NT2/D1 (cell line): ENCODE results near the gene NRXN3.
"Not testable (repeated sequence)": the region's sequence is repeated elsewhere in the genome, so short reads cannot be mapped to it uniquely, and the experiment has no call there.

Experiments
- DNase-seq: peaks from one replicate; pipeline ENCODE4 v3.0.0-alpha.2; 2011; ENCODE audit warnings: low read depth, low spot score
- H3K27me3 ChIP-seq: 2 replicates; pipeline ENCODE4 v1.6.0; 2011; ENCODE audit warnings: mild to moderate bottlenecking; ENCODE audit not compliant: insufficient read length, insufficient read depth
- H3K36me3 ChIP-seq: 2 replicates; pipeline ENCODE4 v1.6.1; 2011; ENCODE audit warnings: mild to moderate bottlenecking, low read length, mixed read lengths; ENCODE audit not compliant: insufficient read depth, insufficient read length
- H3K4me1 ChIP-seq: 2 replicates; pipeline ENCODE4 v1.5.1; 2011; ENCODE audit not compliant: insufficient read depth, insufficient read length
- H3K4me3 ChIP-seq: 2 replicates; pipeline ENCODE4 v1.5.1; 2011; ENCODE audit warnings: low read depth; ENCODE audit not compliant: insufficient read length
- H3K9ac ChIP-seq: 2 replicates; pipeline ENCODE4 v1.6.0; 2011; ENCODE audit warnings: low read depth; ENCODE audit not compliant: insufficient read length
- H3K9me3 ChIP-seq: 2 replicates; pipeline ENCODE4 v1.5.1; 2011; ENCODE audit warnings: mild to moderate bottlenecking, low read length; ENCODE audit not compliant: insufficient read depth
- SUZ12 ChIP-seq: IDR thresholded peaks from 2 replicates; pipeline ENCODE4 v1.6.1; 2011; ENCODE audit not compliant: insufficient read length, insufficient read depth; ENCODE audit errors: extremely low read depth
- YY1 ChIP-seq: IDR thresholded peaks from 2 replicates; pipeline ENCODE4 v1.6.1; 2011; ENCODE audit not compliant: insufficient read length, insufficient read depth
- ZNF274 ChIP-seq: IDR thresholded peaks from 2 replicates; pipeline ENCODE4 v1.6.1; 2011; ENCODE audit warnings: mild to moderate bottlenecking, low read depth, low read length

The NRXN3 gene

DNA sequence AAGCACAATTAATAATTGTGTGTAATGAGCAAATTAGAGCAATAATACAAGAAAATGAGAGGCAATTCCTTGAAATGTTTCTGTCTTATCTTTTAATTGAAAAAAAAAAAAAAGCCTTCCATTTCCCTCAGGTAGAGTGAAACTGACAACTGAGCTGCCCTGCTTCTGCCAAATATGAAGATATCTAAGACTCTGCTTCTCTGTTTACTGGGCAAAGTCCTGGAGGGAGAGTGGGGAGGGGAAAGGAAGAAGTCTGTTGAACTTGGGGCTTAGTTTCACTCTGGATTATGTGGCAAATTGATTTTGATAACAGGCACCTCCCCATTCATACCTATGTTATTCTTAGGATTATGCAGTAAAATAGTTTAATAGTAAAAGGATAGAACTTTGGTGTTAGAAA is 364.9 kb downstream of the NRXN3 start:
- no peaks in the 10 kb centered on the region for H3K27me3 ChIP-seq
- no peaks in the 10 kb centered on the region for H3K4me1 ChIP-seq
- H3K9ac ChIP-seq: no peak overlapping the region
- TF ChIP-seq YY1: no peak
- TF ChIP-seq ZNF274: no peak
- no peak for TF ChIP-seq SUZ12
- no peak for DNase-seq
- no peak overlapping the region for H3K4me3 ChIP-seq
- no peaks in the 10 kb centered on the region for H3K9me3 ChIP-seq
- no peaks in the 10 kb centered on the region for H3K36me3 ChIP-seq

DNA sequence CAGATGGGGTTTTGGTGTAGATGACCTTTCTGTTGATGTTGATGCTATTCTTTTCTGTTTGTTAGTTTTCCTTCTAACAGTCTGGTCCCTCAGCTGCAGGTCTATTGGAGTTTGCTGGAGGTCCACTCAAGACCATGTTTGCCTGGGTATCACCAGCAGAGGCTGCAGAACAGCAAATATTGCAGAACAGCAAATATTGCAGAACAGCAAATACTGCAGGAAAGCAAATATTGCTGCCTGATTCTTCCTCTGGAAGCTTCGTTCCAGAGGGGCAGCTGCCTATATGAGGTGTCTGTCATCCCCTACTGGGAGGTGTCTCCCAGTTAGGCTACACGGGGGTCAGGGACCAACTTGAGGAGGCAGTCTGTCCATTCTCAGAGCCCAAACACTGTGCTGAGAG is 371.6 kb downstream of the NRXN3 start:
- not testable (repeated sequence) for H3K27me3 ChIP-seq, DNase-seq, H3K4me1 ChIP-seq, H3K36me3 ChIP-seq, H3K9ac ChIP-seq, H3K4me3 ChIP-seq, H3K9me3 ChIP-seq

DNA sequence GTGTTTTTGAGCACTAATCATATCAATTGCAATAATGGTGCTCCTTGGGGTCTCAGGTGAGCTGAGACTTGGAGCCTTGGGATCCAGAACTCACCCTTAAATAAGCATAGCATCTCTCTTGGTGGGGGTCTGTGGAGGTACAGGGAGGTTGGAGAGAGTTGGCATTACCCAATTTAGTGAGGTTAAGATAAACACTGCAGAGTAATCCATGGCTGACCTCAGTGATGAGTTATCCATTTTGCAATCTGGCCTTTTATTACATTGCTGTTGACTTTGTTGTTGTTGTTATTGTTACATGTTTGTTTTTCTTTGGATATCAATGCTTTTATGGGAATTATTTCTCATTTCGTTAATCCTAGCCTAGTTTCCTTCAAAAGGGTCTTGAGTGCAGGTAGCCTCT is 373.3 kb downstream of the NRXN3 start:
- Histone ChIP-seq H3K27me3 (no peaks in the 10 kb centered on the region), H3K4me3 (no peak overlapping the region), H3K9ac (no peak overlapping the region), H3K36me3 (no peaks in the 10 kb centered on the region), H3K4me1 (no peaks in the 10 kb centered on the region), H3K9me3 (no peaks in the 10 kb centered on the region)
- TF ChIP-seq ZNF274 (no peak), SUZ12 (no peak), YY1 (no peak)
- no peak for DNase-seq

DNA sequence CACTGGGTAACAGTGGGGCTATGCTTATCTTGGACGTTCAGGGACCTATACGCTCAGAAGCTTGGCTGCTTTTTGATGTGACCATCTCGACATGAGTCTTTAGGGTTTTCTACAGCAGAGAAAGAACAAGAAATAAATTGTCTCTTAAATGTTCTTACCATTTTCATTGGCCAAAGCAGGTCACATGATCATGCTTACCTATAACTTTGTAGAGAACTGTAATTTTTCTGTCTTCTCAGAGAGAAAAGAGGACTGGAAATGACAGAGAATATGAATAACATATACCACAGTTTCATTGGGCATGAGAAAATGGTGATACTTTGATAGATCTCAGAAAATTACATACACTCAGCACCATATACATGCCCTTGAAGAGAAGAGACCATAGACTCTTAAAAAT is 390.9 kb downstream of the NRXN3 start:
- H3K27me3 ChIP-seq: no peaks in the 10 kb centered on the region
- no peak overlapping the region for H3K9ac ChIP-seq
- no peaks in the 10 kb centered on the region for H3K9me3 ChIP-seq
- no peaks in the 10 kb centered on the region for H3K4me1 ChIP-seq
- no peak for DNase-seq
- no peak for TF ChIP-seq YY1
- TF ChIP-seq ZNF274: no peak
- TF ChIP-seq SUZ12: no peak
- no peak overlapping the region for H3K4me3 ChIP-seq
- no peaks in the 10 kb centered on the region for H3K36me3 ChIP-seq

DNA sequence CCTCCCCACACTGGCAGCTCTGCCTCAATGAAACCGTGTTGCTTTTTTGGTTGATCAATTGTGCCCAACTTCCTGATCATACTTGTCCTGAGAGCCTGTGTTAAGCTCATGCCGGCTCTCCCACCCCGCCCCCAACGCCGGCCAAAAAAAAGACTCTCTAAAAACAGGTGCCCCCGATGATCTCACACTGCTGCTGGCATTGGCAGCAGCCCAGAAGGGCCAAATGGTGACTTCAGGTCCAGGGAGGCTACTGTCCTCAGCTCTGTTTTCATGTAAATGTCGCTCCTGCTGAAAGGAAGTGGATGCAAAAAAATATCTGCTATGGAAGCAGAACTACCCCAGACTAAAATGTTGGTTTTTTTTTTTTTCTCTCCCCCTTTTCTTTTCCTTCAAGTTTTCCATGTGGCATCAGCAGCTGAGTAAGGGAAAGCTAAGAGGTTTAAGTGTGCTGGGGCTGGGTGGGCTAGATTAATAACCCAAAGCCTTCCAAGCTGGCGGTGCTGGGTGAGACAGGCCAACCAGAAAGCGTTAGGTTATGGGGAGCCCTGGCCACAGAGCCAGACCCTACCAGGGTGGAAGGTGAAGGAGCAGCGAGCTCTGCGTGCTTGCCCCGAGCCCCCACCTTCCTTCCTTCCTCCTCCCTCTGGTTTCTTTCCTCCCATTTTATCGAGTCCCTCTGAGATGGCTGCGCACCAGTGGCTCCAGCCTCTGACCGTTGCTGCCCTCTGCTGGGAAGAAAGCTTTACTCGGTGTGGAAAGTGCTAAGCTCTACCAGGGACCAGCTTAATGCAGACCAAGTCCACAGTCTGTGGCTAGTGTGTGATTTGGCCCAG is 396.1 kb downstream of the NRXN3 start:
- Histone ChIP-seq H3K9ac (peak overlapping the region; percentile 64), H3K4me1 (no peaks in the 10 kb centered on the region), H3K4me3 (peak overlapping the region; percentile 24)

DNA sequence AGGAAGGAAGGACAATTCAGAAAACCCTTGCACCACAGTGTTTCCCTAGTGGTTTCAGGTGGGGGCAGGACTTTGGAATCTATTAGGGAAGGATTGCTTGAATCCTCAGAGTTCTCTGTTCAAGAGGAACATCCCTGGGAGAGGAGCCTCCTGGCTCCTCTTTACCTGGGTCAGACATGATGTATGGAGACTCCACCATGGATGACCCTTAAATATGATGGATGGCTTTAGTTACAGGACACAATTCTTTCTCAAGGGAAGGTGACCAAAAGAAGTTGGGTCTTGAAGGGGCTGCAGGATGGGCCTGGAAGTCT is 396.6 kb downstream of the NRXN3 start:
- Histone ChIP-seq H3K36me3 (no peaks in the 10 kb centered on the region), H3K4me1 (no peaks in the 10 kb centered on the region), H3K27me3 (no peaks in the 10 kb centered on the region), H3K4me3 (no peak overlapping the region), H3K9ac (no peak overlapping the region), H3K9me3 (no peaks in the 10 kb centered on the region)
- TF ChIP-seq ZNF274 (no peak), YY1 (no peak), SUZ12 (no peak)
- no peak for DNase-seq

More for the DNA sequence above, 396.1 kb downstream of the NRXN3 start:
- Histone ChIP-seq H3K27me3 (no peaks in the 10 kb centered on the region), H3K9me3 (no peaks in the 10 kb centered on the region), H3K36me3 (no peaks in the 10 kb centered on the region)
- TF ChIP-seq SUZ12: no peak
- TF ChIP-seq ZNF274: no peak
- peak; percentile 57 for TF ChIP-seq YY1
- peak; percentile 73 for DNase-seq

DNA sequence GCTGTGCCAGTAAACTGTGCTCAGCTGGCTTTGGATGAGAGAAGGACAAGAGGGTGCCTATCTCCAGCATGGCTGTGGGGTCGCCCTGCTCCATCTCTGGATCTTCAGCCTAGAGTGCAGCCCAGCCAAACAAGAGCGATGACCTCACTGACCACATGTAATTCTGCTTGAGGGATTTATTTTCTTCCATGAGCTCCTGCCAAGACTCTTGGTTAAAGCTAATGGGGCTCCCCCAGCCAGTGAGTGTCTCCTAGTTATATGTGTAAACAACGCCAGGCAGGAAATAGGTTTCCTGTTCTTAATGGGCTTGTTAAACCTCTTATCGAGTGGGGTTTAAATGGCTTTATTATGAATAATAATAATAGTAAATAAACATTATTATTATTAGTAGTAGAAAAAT is 397.2 kb downstream of the NRXN3 start:
- TF ChIP-seq ZNF274: no peak
- no peak for TF ChIP-seq SUZ12
- TF ChIP-seq YY1: no peak

DNA sequence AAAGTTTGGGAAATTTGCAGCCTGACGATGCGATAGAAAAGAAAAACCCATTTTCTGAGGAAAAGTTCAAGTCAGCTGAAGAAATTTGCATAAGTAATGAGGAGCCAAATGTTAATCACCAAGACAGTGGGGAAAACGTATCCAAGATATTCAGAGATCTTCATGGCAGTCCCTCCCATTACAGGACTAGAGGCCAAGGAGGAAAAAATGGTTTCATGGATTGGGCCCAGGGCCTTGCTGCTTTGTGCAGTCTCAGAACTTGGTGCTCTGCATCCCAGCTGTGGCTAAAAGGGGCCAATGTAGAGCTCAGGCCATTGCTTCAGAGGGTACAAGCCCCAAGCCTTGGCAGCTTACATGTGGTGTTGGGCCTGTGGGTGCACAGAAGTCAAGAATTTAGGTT is 403.6 kb downstream of the NRXN3 start:
- not testable (repeated sequence) for H3K4me3 ChIP-seq, H3K27me3 ChIP-seq, H3K36me3 ChIP-seq, H3K9ac ChIP-seq, DNase-seq, H3K4me1 ChIP-seq
- peaks cover 26% of the 10 kb centered on the region; the same call in 1 of the 2 replicates for H3K9me3 ChIP-seq

More for the DNA sequence above, 397.2 kb downstream of the NRXN3 start:
- no peak overlapping the region for H3K4me3 ChIP-seq
- H3K36me3 ChIP-seq: no peaks in the 10 kb centered on the region
- H3K27me3 ChIP-seq: no peaks in the 10 kb centered on the region
- H3K4me1 ChIP-seq: no peaks in the 10 kb centered on the region
- H3K9me3 ChIP-seq: no peaks in the 10 kb centered on the region
- H3K9ac ChIP-seq: no peak overlapping the region
- no peak for DNase-seq
